GM19328 (cell line): ENCODE measurements around the gene XNDC1N.
A peak's percentile ranks its signal among the peaks of the same experiment; 100 is the strongest.
"Not testable (repeated sequence)": the region's sequence is repeated elsewhere in the genome, so short reads cannot be mapped to it uniquely, and the experiment has no call there.

Experiments
- ATAC-seq: cut with Tn5 transposase; IDR thresholded peaks from one replicate; pipeline ENCODE4 v1.9.1; 2021; ENCODE audit warnings: mild to moderate bottlenecking, moderate library complexity; ENCODE audit not compliant: unreplicated experiment

The XNDC1N gene

GRCh38 chr11:71933141-71933933, 4.9 kb upstream of the XNDC1N start:
- ATAC-seq = no peak

- no peak for ATAC-seq
Observed at GRCh38 chr11:71931245-71931602, 2.8 kb upstream of the XNDC1N start.

- no peak for ATAC-seq
Observed at GRCh38 chr11:71930556-71931244, 2.3 kb upstream of the XNDC1N start.

DNA sequence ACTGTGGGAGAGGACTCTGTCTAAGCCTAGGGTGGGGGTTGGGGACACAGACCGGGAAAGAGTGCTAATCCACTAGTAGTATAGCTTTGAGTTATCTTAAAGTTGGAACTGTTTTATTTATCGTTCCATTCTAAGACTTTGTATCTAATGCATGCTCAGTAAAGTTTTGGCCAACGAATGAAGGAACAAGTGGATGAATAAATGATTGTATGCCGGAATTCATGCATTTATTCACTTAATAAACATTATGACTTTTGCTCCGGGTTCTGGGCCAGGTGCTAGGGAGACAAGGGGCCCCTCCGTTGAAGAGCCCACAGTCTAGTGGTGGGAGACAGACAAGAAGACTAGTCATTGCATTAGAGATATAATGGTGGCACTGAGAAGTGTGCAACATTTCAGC, 1.1 kb upstream of the XNDC1N start:
- no peak for ATAC-seq

- peak; percentile 75 for ATAC-seq
Observed at GRCh38 chr11:71928737-71929443, 496 bp upstream of the XNDC1N start, which contains the start of gene RNF121. Gene RNF121, plus strand, starts transcription at chr11:71929046. Its CDS starts 16 bp downstream, at chr11:71929062.

DNA sequence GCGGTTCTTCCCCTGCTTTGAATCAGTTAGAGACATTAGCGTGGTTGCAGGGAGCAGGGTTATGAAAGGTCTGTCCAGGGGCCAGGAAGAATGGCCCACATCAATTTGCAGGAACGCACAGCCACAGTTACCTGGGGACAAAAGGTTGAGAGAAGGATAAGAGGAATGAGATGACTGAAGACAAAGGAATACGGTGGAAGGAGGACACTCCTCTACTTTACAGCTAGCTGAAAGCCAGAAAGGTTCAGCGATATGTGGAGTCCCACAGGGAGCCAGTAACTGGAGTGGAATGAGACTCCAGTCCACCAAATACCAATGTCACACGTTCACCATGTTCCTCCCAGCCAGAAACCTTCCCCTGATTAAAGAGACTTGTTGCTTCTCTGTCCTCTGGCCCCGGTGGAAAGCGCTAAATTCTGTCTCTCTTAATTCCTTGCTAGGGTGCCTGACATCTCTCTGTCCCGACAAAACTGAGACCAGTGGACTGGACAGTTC, 10.7 kb downstream of the XNDC1N start:
- no peak for ATAC-seq

DNA sequence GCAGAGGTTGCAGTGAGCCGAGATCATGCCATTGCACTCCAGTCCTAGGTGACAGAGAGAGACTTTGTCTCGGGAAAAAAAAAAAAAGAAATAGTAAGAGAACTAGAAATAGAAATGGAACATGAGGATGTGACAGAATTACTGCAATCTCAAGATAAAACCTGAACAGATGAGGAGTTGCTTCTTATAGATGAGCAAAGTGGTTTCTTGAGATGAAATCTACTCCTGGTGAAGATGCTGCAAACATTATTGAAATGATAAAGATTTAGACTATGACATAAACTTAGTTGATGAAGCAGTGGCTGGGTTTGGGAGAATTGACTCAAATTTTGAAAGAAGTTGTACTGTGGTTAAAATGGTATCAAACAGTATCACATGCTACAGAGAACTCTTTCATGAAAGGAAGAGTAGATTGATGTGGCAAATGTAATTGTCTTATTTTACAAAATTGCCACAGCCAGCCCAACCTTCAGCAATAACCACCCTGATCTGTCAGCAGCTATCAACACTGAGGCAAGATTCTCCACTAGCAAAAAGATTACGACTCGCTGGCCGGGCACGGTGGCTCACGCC, 13.7 kb downstream of the XNDC1N start:
- no peak for ATAC-seq

DNA sequence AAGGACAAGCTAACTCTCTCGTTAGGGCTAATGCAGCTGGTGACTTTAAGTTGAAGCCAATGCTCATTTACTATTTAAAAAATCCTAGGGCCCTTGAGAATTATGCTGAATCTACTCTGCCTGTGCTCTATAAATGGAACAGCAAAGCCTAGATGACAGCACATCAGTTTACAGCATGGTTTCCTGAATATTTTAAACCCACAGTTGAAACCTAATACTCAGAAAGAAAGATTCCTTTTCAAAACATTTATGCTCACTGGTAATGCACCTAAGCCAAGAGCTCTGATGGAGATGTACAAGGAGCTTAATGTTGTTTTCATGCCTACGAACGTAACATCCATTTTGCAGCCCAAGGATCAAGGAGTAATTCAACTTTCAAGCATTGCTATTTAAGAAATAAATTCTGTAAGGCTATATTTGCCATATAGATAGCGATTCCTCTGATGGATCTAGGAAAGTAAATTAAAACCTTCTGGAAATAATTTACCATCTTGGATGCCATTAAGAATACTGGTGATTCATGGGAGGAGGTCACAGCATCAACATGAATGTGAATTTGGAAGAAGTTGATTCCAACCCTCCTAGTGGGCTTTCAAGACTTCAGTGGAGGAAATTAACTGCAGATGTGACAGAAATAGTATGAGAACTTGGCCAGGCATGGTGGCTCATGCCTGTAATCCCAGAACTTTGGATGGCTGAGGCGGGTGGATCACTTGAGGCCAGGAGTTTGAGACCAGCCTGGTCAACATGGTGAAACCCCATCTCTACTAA, 14.5 kb downstream of the XNDC1N start:
- no peak for ATAC-seq

GRCh38 chr11:71911986-71912340, 16.4 kb downstream of the XNDC1N start:
- ATAC-seq = not testable (repeated sequence)

DNA sequence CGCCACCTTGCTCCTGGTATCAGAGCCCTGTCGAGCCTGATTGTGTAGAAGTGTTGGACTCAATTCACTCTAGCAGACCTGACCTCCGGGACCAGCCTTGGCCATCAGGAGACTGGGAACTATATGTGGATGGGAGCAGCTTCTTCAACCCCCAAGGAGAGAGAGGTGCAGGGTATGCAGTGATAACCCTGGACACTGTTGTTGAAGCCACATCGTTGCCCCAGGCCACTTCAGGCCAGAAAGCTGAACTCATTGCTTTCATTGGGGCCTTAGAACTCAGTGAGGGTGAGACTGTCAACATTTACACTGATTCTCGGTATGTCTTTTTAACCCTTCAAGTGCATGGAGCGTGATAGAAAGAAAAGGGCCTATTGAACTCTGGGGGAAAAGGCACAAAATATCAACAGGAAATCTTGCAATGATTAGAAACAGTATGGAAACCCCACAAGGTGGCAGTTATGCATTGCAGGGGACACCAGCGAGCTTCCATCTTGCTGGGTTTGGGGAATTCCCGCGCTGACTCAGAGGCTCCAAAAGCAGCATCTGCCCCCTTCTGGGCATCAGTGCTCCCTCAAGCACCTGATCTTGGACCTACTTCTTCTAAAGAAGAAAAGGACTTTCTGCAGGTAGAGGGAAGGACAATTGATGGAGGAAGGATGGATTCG, 16.9 kb downstream of the XNDC1N start:
- ATAC-seq = not testable (repeated sequence)

- not testable (repeated sequence) for ATAC-seq
Observed at GRCh38 chr11:71910775-71911174, 17.6 kb downstream of the XNDC1N start.

DNA sequence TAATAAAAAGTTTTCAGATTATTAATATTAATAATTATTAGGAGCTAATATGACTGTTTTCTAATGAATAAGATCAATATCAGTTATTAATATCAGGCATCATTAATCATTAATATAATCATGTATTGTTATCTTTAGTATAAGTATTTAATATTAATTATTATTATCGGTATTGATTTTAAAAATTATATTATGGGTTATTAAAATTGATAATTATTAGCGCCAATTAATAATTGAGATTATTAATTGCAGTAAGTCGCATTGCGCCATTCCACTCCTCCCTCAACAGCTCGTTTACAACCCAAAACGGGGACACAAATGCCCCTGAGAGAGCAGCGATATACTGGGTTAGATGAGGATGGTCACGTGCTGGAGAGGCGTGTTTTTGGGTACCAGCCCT, 20.2 kb downstream of the XNDC1N start:
- ATAC-seq = no peak

GRCh38 chr11:71901137-71901536, 27.3 kb downstream of the XNDC1N start:
- not testable (repeated sequence) for ATAC-seq

GRCh38 chr11:71895961-71896360, 32.4 kb downstream of the XNDC1N start:
- no peak for ATAC-seq

DNA sequence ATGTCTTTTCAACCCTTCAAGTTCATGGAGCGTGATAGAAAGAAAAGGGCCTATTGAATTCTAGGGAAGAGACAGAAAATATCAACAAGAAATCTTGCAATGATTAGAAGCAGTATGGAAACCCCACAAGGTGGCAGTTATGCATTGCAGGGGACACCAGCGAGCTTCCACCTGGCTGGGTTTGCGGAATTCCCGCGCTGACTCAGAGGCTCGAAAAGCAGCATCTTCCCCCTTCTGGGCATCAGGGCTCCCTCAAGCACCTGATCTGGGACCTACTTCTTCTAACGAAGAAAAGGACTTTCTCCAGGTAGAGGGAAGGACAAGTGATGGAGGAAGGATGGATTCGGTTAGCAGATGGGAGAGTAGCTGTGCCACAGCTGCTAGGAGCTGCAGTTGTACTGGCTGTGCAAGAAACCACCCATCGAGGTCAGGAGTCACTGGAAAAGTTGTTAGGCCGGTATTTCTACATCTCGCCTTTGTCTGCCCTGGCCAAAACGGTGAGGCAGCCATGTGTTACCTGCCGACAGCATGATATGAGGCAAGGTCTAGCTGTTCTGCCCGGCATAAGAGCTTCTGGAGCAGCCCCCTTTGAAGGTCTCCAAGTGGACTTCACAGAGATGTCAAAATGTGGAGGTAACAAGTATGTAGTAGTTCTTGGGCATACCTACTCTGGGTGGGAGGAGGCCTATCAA, 39.1 kb downstream of the XNDC1N start:
- not testable (repeated sequence) for ATAC-seq

- ATAC-seq = not testable (repeated sequence)
Observed at GRCh38 chr11:71888335-71889010, 39.9 kb downstream of the XNDC1N start.

GRCh38 chr11:71885806-71886205, 42.6 kb downstream of the XNDC1N start:
- ATAC-seq = not testable (repeated sequence)
